T-helper 17 cell (primary cell): Measurements from ENCODE around the gene HTT. TPM values are rescaled to one million over a fixed set of nuclear protein-coding genes. Genes with fewer than 3 reads are reported as not detected.
A peak's percentile ranks its signal among the peaks of the same experiment; 100 is the strongest.

Experiments used
- ATAC-seq: fragments of 150-1000 bp; cut with Tn5 transposase; 2 replicates; pipeline ENCODE4 v1.10.0; 2021; ENCODE audit warnings: mild to moderate bottlenecking, moderate library complexity
- DNase-seq, 3 donors: peaks; one replicate each; pipeline versions ENCODE4 v3.0.0 to v3.0.0-alpha.2; 2020 to 2021
- H3K9me3 ChIP-seq: one replicate; pipeline ENCODE4 v1.7.0; 2013; ENCODE audit warnings: low read length, mild to moderate bottlenecking; ENCODE audit not compliant: control insufficient read depth, poor library complexity, severe bottlenecking
- H3K27ac Mint-ChIP-seq: one replicate; pipeline ENCODE4 v1.8.0; 2022; ENCODE audit warnings: mild to moderate bottlenecking, moderate library complexity, mixed read lengths
- H3K27me3 Mint-ChIP-seq: one replicate; pipeline ENCODE4 v1.8.0; 2022; ENCODE audit warnings: mixed read lengths
- H3K36me3 Mint-ChIP-seq: one replicate; pipeline ENCODE4 v1.8.0; 2022; ENCODE audit warnings: low read depth, mixed read lengths
- H3K4me1 Mint-ChIP-seq: one replicate; pipeline ENCODE4 v1.8.0; 2022; ENCODE audit warnings: mild to moderate bottlenecking, mixed read lengths
- H3K4me3 Mint-ChIP-seq: one replicate; pipeline ENCODE4 v1.8.0; 2022; ENCODE audit warnings: mild to moderate bottlenecking, moderate library complexity, mixed read lengths
- total RNA-seq, 4 donors: library from RNA in 2 of 4; stranded (reverse) in 2 of 4; gene quantifications; one replicate each; pipeline ENCODE4 v1.2.3 and lab custom pipeline; 2022 to 2026

Gene HTT
- total RNA-seq, 2 donors from 2014 or later, result 83.9 to 89.9 TPM

DNA sequence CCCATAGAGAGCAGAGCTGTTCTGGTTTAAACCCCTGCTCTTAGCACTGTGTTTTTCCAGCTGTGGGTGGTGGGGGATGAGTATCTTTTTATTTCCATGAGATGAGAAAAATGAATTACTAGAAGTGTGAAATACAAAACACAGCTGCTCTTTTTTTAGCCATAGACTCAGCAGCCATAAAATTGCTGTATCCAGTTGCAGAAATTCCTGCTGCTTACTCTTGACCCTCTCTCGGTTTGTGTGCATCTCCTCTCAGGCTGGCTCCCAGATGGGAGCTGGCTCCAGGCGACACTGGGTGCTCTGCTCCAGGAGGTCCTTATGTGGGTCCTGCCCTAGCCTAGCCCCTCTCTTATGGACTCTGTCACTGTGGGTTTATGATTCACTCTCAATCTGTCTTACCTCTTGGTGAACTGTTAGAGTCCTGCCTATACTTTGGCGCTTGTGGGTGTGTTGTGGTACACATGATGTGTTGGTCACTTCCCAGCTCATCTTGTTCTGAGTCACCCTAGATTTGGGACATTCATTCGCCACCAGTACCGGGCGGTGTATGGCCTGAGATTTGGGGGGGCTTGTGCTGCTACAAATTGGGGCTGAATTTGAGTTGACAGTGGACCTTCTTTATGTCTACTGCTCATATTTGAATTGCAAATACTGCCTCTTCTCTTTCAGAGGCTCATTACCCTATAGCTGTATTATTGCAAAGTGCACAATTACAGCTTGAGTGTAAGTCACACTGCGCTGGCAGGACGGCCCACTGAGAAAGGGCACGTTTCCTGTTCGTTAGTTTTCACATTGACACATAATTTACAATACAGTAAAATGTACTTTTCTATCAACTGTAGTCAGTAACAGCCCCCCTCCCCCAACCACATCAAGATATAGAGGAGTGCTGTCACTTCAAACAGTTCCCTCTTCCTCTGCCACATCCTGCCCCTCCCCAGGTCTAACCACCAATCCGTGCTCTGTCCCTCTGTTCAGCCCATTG, 127.5 kb downstream of the HTT start:
- Mint-ChIP-seq H3K27ac (peak overlapping the region; percentile 72), H3K4me1 (peaks cover 28% of the 10 kb centered on the region), H3K4me3 (peak overlapping the region; percentile 80), H3K36me3 (peaks cover 5% of the 10 kb centered on the region), H3K27me3 (no peaks in the 10 kb centered on the region)
- DNase-seq (peak; percentile 38 to 43 (median 39)), ATAC-seq (peak; percentile 99)
- no peaks in the 10 kb centered on the region for H3K9me3 ChIP-seq

DNA sequence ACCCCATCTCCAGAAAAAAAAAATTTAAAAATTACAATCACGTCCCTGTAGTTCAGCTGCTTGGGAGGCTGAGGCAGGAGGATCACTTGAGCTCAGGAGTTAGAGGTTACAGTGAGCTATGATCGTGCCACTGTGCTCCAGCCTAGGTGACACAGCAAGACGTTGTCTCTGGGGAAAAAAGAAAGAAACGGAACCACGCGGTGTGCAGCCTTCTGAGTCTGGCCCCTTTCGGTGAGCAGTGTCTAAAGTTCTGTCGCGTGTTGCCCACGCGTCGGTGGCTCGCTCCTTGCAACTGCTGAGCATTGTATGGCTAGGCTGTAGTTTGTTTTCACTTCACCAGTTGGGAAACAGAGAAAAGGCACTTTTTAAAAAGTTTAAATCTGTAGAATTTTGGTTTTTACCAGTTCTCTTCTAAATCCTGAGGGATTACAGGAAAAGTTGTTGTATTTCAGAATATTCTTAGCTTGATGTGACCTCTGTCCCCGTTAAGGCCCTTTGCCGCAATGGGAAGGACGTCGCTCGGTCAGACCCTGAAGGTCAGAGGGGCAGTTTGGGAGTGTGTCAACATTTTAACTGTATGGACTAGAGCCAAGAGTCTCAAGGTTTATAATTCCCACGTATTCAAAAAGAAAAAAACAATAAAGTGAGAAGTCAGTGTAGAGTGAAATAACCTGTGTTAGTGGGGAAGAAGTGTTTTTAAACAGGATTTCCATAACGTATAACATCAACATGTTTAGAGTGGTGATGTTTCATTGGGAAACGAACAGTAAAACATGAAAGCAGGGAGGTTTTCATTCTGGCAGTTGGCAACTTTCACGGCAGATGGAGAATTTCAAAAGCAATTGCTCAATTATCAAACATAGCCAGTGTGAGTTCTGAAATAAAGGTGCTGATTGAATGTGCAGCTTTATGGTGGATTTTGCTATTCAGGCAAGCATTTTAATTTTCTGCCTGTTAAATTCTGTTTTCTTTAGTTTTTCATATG, 128.6 kb downstream of the HTT start:
- H3K4me3 Mint-ChIP-seq, result peak overlapping the region; percentile 80
- no peaks in the 10 kb centered on the region for H3K27me3 Mint-ChIP-seq
- H3K27ac Mint-ChIP-seq, result peak overlapping the region; percentile 72
- no peaks in the 10 kb centered on the region for H3K9me3 ChIP-seq
- H3K4me1 Mint-ChIP-seq, result peaks cover 20% of the 10 kb centered on the region
- peak; percentile 30 for ATAC-seq
- no peak for DNase-seq
- H3K36me3 Mint-ChIP-seq, result peaks cover 3% of the 10 kb centered on the region

GRCh38 chr4:3203971-3204431, 129.5 kb downstream of the HTT start:
- no peak overlapping the region for H3K4me3 Mint-ChIP-seq
- no peak overlapping the region for H3K27ac Mint-ChIP-seq
- peaks cover 3% of the 10 kb centered on the region for H3K36me3 Mint-ChIP-seq

GRCh38 chr4:3205995-3206394, 131.5 kb downstream of the HTT start:
- ATAC-seq (no peak), DNase-seq (no peak)
- no peaks in the 10 kb centered on the region for H3K9me3 ChIP-seq
- Mint-ChIP-seq H3K27ac (no peak overlapping the region), H3K27me3 (no peaks in the 10 kb centered on the region), H3K36me3 (peaks cover 3% of the 10 kb centered on the region), H3K4me1 (peaks cover 20% of the 10 kb centered on the region), H3K4me3 (no peak overlapping the region)

More at GRCh38 chr4:3203971-3204431, 129.5 kb downstream of the HTT start:
- Mint-ChIP-seq H3K27me3 (no peaks in the 10 kb centered on the region), H3K4me1 (peaks cover 20% of the 10 kb centered on the region)
- ATAC-seq (no peak), DNase-seq (no peak)
- H3K9me3 ChIP-seq, result no peaks in the 10 kb centered on the region

GRCh38 chr4:3206439-3207100, 132.1 kb downstream of the HTT start:
- Mint-ChIP-seq H3K27me3 (no peaks in the 10 kb centered on the region), H3K36me3 (peaks cover 3% of the 10 kb centered on the region), H3K4me3 (no peak overlapping the region), H3K27ac (no peak overlapping the region), H3K4me1 (peaks cover 19% of the 10 kb centered on the region)
- DNase-seq (no peak), ATAC-seq (no peak)
- no peaks in the 10 kb centered on the region for H3K9me3 ChIP-seq

GRCh38 chr4:3207531-3208037, 133.1 kb downstream of the HTT start:
- Mint-ChIP-seq H3K27ac (no peak overlapping the region), H3K36me3 (peaks cover 3% of the 10 kb centered on the region), H3K27me3 (no peaks in the 10 kb centered on the region), H3K4me1 (peaks cover 9% of the 10 kb centered on the region), H3K4me3 (no peak overlapping the region)
- ATAC-seq (no peak), DNase-seq (no peak)
- H3K9me3 ChIP-seq, result no peaks in the 10 kb centered on the region

GRCh38 chr4:3208826-3209225, 134.3 kb downstream of the HTT start:
- H3K27me3 Mint-ChIP-seq, result no peaks in the 10 kb centered on the region
- H3K4me1 Mint-ChIP-seq, result no peaks in the 10 kb centered on the region
- peaks cover 3% of the 10 kb centered on the region for H3K36me3 Mint-ChIP-seq
- H3K9me3 ChIP-seq, result no peaks in the 10 kb centered on the region
- DNase-seq, result no peak
- no peak for ATAC-seq
- H3K4me3 Mint-ChIP-seq, result no peak overlapping the region
- H3K27ac Mint-ChIP-seq, result no peak overlapping the region

- H3K4me3 Mint-ChIP-seq, result no peak overlapping the region
- no peaks in the 10 kb centered on the region for H3K4me1 Mint-ChIP-seq
- DNase-seq, result no peak
- no peak overlapping the region for H3K27ac Mint-ChIP-seq
- peaks cover 7% of the 10 kb centered on the region for H3K36me3 Mint-ChIP-seq
- no peak for ATAC-seq
- H3K9me3 ChIP-seq, result no peaks in the 10 kb centered on the region
- H3K27me3 Mint-ChIP-seq, result no peaks in the 10 kb centered on the region
These were observed 135.3 kb downstream of the HTT start for GRCh38 chr4:3209551-3210325.

- Mint-ChIP-seq H3K27me3 (no peaks in the 10 kb centered on the region), H3K27ac (no peak overlapping the region), H3K36me3 (peaks cover 7% of the 10 kb centered on the region), H3K4me3 (no peak overlapping the region), H3K4me1 (no peaks in the 10 kb centered on the region)
- ATAC-seq (no peak), DNase-seq (no peak)
- no peaks in the 10 kb centered on the region for H3K9me3 ChIP-seq
These were observed 136.0 kb downstream of the HTT start for GRCh38 chr4:3210467-3210866.

DNA sequence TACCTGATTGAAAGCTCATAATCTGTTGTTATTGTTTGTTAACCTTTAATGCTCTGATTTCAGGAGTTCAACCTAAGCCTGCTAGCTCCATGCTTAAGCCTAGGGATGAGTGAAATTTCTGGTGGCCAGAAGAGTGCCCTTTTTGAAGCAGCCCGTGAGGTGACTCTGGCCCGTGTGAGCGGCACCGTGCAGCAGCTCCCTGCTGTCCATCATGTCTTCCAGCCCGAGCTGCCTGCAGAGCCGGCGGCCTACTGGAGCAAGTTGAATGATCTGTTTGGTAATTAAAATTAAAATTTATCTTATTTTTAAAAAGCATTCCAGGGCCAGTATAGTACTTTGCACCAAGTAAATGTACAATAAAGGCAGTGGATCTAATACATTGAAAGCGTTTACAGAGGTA, 137.4 kb downstream of the HTT start:
- H3K4me1 Mint-ChIP-seq, result no peaks in the 10 kb centered on the region
- no peaks in the 10 kb centered on the region for H3K9me3 ChIP-seq
- ATAC-seq, result no peak
- no peak for DNase-seq
- no peaks in the 10 kb centered on the region for H3K27me3 Mint-ChIP-seq
- H3K4me3 Mint-ChIP-seq, result no peak overlapping the region
- no peak overlapping the region for H3K27ac Mint-ChIP-seq
- H3K36me3 Mint-ChIP-seq, result peaks cover 6% of the 10 kb centered on the region

- no peak for ATAC-seq
- H3K4me3 Mint-ChIP-seq, result no peak overlapping the region
- DNase-seq, result no peak
- H3K4me1 Mint-ChIP-seq, result peaks cover 2% of the 10 kb centered on the region
- no peaks in the 10 kb centered on the region for H3K9me3 ChIP-seq
- peaks cover 3% of the 10 kb centered on the region for H3K36me3 Mint-ChIP-seq
- H3K27ac Mint-ChIP-seq, result no peak overlapping the region
- no peaks in the 10 kb centered on the region for H3K27me3 Mint-ChIP-seq
These were observed 138.1 kb downstream of the HTT start for GRCh38 chr4:3212391-3213105.

DNA sequence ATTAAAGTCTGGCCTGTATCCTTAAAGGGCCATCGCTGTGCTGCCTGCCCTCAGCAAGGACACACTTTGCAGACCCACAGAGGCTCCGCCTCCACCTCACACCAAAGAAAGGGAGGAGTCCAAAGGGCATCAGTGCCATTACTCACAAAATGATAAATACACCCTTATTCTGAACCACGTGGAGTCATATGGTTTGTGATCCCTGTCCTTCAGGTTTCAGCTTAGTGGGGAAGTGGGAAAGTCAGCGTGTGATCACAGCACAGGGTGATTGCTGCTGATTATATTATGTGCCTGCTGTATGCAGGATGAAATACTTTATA, 138.6 kb downstream of the HTT start:
- Mint-ChIP-seq H3K36me3 (peaks cover 3% of the 10 kb centered on the region), H3K27me3 (no peaks in the 10 kb centered on the region), H3K4me1 (peaks cover 4% of the 10 kb centered on the region), H3K27ac (no peak overlapping the region), H3K4me3 (no peak overlapping the region)
- ATAC-seq (no peak), DNase-seq (no peak)
- H3K9me3 ChIP-seq, result no peaks in the 10 kb centered on the region
